Central memory CD8-positive, alpha-beta T cell (primary cell): ENCODE data around the gene RERG.

ENCODE experiments used
- ATAC-seq: fragments of 150-1000 bp; cut with Tn5 transposase; replicated peaks from 2 replicates; pipeline ENCODE4 v1.10.0; 2022; ENCODE audit warnings: mild to moderate bottlenecking, moderate FRiP score, moderate number of reproducible peaks; ENCODE audit not compliant: poor library complexity, severe bottlenecking; ENCODE audit errors: extremely low read depth
- DNase-seq, 2 donors: peaks; one replicate each; pipeline ENCODE4 v3.0.0; 2021; ENCODE audit warnings: low spot score in 2 of 2
- H3K27ac Mint-ChIP-seq: one replicate; pipeline ENCODE4 v1.8.0; 2022; ENCODE audit warnings: low read depth, mild to moderate bottlenecking, moderate library complexity, mixed read lengths
- H3K27me3 Mint-ChIP-seq: one replicate; pipeline ENCODE4 v1.8.0; 2022; ENCODE audit warnings: mixed read lengths
- H3K36me3 Mint-ChIP-seq: one replicate; pipeline ENCODE4 v1.8.0; 2022; ENCODE audit warnings: mild to moderate bottlenecking, moderate library complexity, mixed read lengths; ENCODE audit not compliant: insufficient read depth
- H3K4me1 Mint-ChIP-seq: one replicate; pipeline ENCODE4 v1.8.0; 2022; ENCODE audit warnings: mixed read lengths
- H3K4me3 Mint-ChIP-seq: one replicate; pipeline ENCODE4 v1.8.0; 2022; ENCODE audit warnings: mild to moderate bottlenecking, moderate library complexity, mixed read lengths
- H3K9me3 Mint-ChIP-seq: one replicate; pipeline ENCODE4 v1.8.0; 2022; ENCODE audit warnings: mixed read lengths

The RERG gene

DNA sequence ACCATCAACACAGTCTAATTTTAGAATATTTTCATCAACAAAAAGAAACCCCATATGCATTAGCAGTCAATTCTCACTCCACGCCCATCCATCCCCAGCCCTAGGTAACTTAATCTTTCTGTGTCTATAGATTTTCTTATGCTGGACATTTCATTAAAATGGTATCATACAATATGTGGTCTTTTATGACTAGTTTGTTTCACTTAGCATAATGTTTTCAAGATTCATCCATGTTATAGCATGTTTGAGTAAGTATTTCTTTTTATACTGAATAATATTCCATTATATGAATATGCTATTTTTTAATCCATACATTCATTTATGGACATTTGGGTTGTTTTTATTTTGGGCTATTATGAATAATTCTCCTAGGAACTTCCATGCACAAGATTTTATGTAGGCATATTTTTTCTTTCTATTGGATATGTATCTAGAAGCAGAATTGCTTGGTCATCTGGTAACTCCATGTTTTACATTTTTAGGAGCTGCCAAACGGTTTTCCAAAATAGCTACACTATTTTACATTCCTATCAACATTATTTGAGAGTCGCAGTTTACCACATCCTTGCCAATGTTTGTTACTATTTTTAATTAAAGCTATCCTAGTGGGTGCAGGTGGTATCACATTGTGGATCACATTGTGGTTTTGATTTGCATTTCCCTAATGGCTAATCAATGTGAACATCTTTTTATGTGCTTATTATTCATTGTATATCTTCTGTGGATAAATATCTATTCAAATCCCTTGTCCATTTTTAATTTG is 49.0 kb downstream of the RERG start:
- Mint-ChIP-seq H3K4me3 (no peak overlapping the region), H3K36me3 (peaks cover 2% of the 10 kb centered on the region), H3K4me1 (no peaks in the 10 kb centered on the region), H3K9me3 (no peaks in the 10 kb centered on the region), H3K27me3 (peaks cover 73% of the 10 kb centered on the region), H3K27ac (no peak overlapping the region)
- no peak for ATAC-seq
- no peak for DNase-seq

DNA sequence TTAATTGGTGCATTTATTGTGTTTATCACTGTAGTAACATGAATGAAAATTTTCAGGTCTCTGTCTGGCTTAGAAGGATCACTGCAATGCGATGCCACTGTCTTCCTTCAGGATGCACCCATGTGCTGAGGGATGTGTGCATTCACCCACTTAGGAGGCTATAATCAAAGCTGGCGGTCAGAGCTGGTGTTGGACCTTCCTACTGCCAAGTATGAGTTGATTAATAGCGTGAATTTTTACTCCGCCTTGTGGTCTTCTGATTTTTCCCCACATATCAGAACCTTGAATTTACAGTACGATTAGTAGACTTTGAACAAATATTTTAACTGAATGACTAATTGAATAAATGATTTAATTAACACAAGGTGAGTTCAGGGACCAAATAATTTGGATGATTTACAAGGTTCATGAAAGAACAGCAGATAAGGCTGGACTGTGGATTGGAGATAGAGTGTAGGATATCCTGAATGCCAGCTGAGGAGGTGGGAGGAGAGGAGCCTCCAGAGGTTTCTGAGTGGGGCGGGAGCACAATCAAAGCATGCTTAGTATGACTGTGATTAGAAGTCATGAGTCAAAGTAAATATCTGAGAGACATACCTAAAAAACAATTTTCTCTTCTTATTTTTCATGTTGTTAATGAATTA is 50.1 kb downstream of the RERG start:
- no peak overlapping the region for H3K27ac Mint-ChIP-seq
- ATAC-seq, result no peak
- H3K4me1 Mint-ChIP-seq, result no peaks in the 10 kb centered on the region
- H3K36me3 Mint-ChIP-seq, result peaks cover 2% of the 10 kb centered on the region
- no peaks in the 10 kb centered on the region for H3K9me3 Mint-ChIP-seq
- peaks cover 67% of the 10 kb centered on the region for H3K27me3 Mint-ChIP-seq
- no peak for DNase-seq
- no peak overlapping the region for H3K4me3 Mint-ChIP-seq

DNA sequence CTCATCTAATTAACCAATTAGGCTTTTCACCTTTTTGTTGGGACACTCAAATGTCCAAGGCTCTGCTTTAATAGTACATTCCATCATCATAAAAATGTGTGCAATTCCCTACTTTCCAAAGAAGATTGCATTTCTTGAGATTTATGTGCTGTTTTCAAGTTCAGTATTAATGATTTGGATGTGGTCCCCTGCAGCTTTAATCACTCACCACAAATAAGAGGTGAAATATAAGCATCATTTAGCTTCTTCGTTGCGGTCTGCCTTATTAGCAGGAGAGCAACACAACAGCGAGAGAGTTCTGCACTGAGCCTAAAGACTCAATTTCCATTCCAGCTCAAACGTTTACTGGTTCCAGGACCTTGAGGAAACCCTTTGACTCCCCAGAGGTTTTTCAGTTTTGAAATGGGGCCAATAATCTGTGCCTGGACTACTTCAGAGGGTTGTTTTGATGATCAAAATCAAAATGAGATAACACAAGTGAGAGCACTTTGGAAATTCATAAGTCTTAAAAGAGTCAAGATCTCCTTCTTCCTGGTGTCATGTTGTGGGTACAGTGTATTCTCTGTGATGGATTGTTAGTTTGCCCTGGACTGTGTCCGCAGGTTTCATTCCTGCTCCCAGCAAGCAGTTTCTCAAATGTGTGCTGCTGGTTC is 53.1 kb downstream of the RERG start:
- peaks cover 47% of the 10 kb centered on the region for H3K27me3 Mint-ChIP-seq
- ATAC-seq (no peak), DNase-seq (no peak)
- H3K4me3 Mint-ChIP-seq, result no peak overlapping the region
- no peak overlapping the region for H3K27ac Mint-ChIP-seq
- H3K9me3 Mint-ChIP-seq, result no peaks in the 10 kb centered on the region
- peaks cover 2% of the 10 kb centered on the region for H3K36me3 Mint-ChIP-seq
- H3K4me1 Mint-ChIP-seq, result no peaks in the 10 kb centered on the region

DNA sequence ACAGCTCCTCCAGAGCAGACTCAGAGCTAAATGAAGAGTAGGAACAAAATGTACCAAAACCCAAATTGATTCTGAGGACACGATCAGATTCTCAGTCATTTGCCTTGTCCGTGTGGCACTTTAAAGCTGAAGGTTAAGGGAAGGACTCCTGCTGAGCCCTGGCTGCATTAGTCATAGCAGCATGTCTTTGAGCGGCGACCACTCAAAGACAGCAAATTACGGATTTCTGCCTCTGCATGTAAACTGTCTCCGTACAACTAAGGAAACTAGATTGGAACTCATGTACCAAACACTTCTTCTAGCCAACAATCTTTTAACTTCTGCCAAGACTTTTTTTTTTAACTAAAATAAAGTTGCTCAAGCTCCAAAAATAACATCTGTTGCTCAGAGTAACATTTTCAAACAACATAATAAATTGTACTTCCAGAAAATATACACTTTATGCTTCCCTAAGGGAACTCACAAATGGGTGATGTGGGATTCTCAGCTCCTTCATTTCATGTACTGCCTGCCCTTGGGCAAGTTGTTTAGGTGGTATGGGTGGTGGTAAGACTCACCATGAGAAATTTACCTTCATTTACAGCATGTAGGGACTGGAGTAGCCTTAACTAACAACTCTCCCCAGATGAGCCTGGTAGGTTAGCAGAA is 56.1 kb downstream of the RERG start:
- Mint-ChIP-seq H3K27ac (no peak overlapping the region), H3K4me1 (no peaks in the 10 kb centered on the region), H3K36me3 (no peaks in the 10 kb centered on the region), H3K27me3 (peaks cover 44% of the 10 kb centered on the region), H3K4me3 (no peak overlapping the region), H3K9me3 (no peaks in the 10 kb centered on the region)
- ATAC-seq (no peak), DNase-seq (no peak)

DNA sequence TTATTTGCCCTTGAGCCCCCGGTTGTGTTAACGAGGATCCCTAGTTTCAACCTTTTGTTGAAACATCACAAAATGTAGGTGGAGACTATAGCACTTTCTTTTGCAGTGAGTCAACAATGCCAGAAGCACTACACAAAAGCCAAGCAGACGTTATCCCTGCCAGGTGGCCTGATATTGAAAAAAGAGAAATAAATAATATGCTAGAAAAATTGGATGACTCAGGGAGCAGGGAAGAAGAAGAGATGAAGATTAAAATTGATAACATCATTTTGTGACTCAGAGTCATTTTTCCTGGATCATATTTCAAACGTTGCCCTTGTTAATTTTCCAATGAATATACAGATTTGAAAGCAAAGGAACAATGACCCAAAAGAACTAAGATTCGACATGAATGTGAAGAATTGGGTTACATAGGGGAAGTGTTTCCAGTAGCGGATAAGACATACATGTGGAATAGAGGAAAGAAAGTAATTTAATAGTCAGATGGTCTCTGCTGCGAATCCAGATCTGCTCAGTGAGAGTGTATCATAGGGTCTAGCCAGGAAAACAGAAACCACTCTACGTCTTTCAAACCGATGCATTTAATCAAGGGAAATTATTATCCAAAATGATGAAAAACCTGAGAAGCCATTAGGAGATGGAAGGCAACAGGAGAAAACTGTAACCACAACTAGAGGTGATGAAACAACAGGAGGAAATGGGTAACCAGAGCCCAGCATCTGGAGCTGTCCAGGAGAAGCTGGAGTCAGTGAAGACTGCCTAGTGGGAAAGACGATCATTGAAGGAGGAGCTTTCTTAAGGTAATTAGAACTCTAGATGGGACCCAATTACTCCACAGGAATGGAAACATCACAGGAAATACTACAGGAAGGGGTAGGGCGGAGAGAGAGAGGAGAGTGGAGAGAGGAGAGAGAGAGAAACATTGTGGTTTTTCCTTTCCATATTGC is 57.9 kb downstream of the RERG start:
- H3K9me3 Mint-ChIP-seq, result no peaks in the 10 kb centered on the region

DNA sequence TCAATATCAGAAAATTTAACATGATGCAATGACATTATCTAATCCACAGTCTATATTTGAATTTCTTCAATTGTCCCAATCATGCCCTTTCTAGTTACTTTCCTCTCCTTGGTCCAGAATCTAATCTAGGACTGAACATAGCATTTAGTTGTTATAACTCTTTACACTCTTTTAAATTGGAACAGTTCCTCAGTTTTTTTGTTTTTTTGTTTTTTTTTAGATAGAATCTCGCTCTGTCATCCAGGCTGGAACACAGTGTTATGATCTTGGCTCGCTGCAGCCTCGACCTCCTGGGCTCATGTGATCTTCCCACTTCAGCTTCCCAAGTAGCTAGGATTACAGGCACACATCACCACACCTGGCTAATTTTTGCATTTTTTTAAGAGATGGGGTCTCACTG is 63.1 kb downstream of the RERG start:
- no peaks in the 10 kb centered on the region for H3K36me3 Mint-ChIP-seq
- DNase-seq (no peak), ATAC-seq (no peak)
- no peaks in the 10 kb centered on the region for H3K4me1 Mint-ChIP-seq
- no peaks in the 10 kb centered on the region for H3K9me3 Mint-ChIP-seq
- no peak overlapping the region for H3K27ac Mint-ChIP-seq
- H3K4me3 Mint-ChIP-seq, result no peak overlapping the region
- peaks cover 29% of the 10 kb centered on the region for H3K27me3 Mint-ChIP-seq

More for the DNA sequence above, 57.9 kb downstream of the RERG start:
- no peak overlapping the region for H3K4me3 Mint-ChIP-seq
- no peak for DNase-seq
- ATAC-seq, result no peak
- no peak overlapping the region for H3K27ac Mint-ChIP-seq
- no peaks in the 10 kb centered on the region for H3K36me3 Mint-ChIP-seq
- no peaks in the 10 kb centered on the region for H3K4me1 Mint-ChIP-seq
- peaks cover 34% of the 10 kb centered on the region for H3K27me3 Mint-ChIP-seq

DNA sequence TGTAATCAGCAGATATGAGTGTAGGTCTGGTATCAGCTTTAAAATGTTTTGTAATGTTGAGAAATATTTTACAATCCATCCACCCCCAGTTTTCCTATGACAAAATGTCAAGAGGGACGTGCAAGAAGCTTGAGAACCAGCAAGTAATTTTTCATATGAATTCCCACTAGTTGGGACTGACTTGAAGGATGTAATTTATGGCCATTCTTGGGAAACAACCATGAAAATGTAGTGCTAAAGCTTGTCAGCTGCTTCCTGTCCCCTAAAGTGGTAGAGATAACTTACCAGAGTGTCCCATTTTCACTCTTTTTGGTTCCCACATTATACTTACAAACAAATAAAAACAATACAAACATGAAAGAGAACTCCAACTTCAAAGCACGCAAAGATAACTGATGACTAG is 63.9 kb downstream of the RERG start:
- Mint-ChIP-seq H3K27me3 (peaks cover 29% of the 10 kb centered on the region), H3K4me1 (no peaks in the 10 kb centered on the region), H3K4me3 (no peak overlapping the region), H3K36me3 (no peaks in the 10 kb centered on the region), H3K9me3 (no peaks in the 10 kb centered on the region), H3K27ac (no peak overlapping the region)
- DNase-seq (no peak), ATAC-seq (no peak)

DNA sequence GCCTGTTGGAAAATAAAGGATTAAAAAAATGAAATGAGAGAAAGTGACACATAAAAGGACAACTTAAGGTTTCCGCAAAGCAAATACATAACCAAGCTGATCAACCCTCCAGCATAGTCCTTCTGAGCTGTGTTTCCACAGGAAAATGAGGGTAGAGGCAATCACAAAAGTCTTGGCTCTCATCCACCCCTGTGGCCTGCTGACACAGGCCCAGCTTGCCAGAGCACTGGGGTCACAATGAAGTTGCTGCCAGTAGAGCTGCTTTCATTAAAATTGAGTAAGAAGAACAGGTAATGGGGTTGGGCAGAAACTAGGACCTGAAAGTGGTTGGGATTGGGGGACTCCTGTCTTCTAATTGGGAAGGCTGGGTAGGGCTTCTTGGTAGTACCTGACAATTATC is 65.9 kb downstream of the RERG start:
- no peaks in the 10 kb centered on the region for H3K36me3 Mint-ChIP-seq
- H3K27ac Mint-ChIP-seq, result no peak overlapping the region
- H3K4me1 Mint-ChIP-seq, result no peaks in the 10 kb centered on the region
- H3K4me3 Mint-ChIP-seq, result no peak overlapping the region
- H3K9me3 Mint-ChIP-seq, result no peaks in the 10 kb centered on the region
- ATAC-seq (no peak), DNase-seq (no peak)
- H3K27me3 Mint-ChIP-seq, result peaks cover 35% of the 10 kb centered on the region

DNA sequence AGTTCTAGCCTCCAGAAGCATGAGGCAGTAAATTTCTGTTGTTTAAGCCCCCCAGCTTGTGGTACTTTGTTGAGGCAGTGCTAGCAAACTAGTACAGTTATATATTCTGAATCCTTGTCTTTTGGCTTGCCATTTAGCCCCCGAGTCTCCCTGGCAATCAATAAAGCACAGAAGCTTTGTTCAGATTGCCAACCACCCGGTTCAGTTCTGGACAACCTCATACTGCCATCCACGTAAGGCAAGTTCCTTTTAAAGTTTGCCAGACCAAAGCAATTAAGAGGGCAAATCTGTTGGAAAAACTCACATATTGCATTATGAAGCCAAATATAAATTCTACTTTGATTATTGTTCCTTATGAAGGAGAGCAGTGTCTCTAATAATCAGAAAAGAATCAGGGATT is 67.1 kb downstream of the RERG start:
- no peak overlapping the region for H3K4me3 Mint-ChIP-seq
- no peaks in the 10 kb centered on the region for H3K36me3 Mint-ChIP-seq
- H3K27ac Mint-ChIP-seq, result no peak overlapping the region
- ATAC-seq (no peak), DNase-seq (no peak)
- peaks cover 38% of the 10 kb centered on the region for H3K27me3 Mint-ChIP-seq
- H3K4me1 Mint-ChIP-seq, result no peaks in the 10 kb centered on the region
- no peaks in the 10 kb centered on the region for H3K9me3 Mint-ChIP-seq

DNA sequence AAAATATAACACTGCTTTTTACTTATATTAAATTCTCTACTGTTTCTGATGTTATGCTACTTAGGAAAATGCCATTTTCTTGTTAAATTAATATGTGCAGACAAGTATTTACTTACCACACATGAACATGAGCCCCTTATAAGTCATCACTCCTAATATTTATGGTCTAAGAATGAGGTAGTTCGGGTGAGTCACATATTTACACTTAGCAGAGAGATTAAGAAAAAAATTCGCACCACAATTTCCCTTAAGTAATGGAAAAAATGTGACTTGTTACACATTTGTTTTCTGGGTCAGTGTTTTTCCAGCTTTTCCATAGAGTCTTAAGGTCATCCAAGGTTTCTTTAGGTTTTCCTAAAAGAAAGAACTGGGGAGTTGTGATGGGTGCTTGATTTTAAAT is 68.3 kb downstream of the RERG start:
- DNase-seq (no peak), ATAC-seq (no peak)
- Mint-ChIP-seq H3K9me3 (no peaks in the 10 kb centered on the region), H3K27me3 (peaks cover 38% of the 10 kb centered on the region), H3K36me3 (no peaks in the 10 kb centered on the region), H3K27ac (no peak overlapping the region), H3K4me3 (no peak overlapping the region), H3K4me1 (no peaks in the 10 kb centered on the region)

DNA sequence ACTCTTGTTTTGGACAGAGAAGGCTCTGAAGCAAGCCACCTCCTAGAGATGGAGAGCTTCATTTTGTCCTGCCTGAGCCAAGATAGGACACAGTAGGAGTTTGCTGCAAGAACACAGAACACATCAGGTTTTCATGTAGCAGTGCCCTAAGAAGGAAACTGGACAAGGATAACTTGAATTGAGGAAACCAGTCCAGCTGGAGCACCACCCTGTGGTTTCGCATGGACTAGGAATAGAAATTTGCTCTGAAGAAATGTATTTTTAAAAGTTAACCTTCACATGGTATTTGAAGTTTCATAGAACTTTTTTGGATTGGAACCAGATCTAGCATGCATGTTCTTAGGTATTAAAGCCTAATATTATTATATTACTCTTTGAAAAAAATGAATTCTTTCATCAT is 68.8 kb downstream of the RERG start:
- ATAC-seq, result no peak
- Mint-ChIP-seq H3K27me3 (peaks cover 38% of the 10 kb centered on the region), H3K27ac (no peak overlapping the region), H3K4me1 (no peaks in the 10 kb centered on the region), H3K9me3 (no peaks in the 10 kb centered on the region), H3K36me3 (no peaks in the 10 kb centered on the region), H3K4me3 (no peak overlapping the region)
- no peak for DNase-seq
